Stimulated activated CD8-positive, alpha-beta memory T cell treated with anti-CD3 and anti-CD28 coated beads, Interleukin-4, amount 100 ng/mL, for 24 hours (primary cell): ENCODE measurements around the gene TSPY8.
"Not testable (repeated sequence)": the region's sequence is repeated elsewhere in the genome, so short reads cannot be mapped to it uniquely, and the experiment has no call there.

Experiments
- DNase-seq: peaks from one replicate; pipeline ENCODE4 v3.0.0-alpha.2; 2020; ENCODE audit warnings: low read depth

The TSPY8 gene

GRCh38 chrY:9357497-9357896 lies at the start of gene TSPY8:
Gene TSPY8 (plus strand): TSS chrY:9357797. CDS start chrY:9357843, 46 bp downstream.
- DNase-seq, result not testable (repeated sequence)

- DNase-seq, result no peak
These were observed 36.6 kb upstream of the TSPY8 start for GRCh38 chrY:9320996-9321395.

GRCh38 chrY:9337164-9337563 lies 20.4 kb upstream of the TSPY8 start, which contains the start of gene TSPY4:
Gene TSPY4 (plus strand): TSS chrY:9337464. CDS start chrY:9337510, 46 bp downstream.
- DNase-seq, result not testable (repeated sequence)

GRCh38 chrY:9396527-9396926 lies 38.9 kb downstream of the TSPY8 start:
- DNase-seq, result not testable (repeated sequence)

- DNase-seq, result not testable (repeated sequence)
These were observed 40.5 kb downstream of the TSPY8 start, which contains the start of gene TSPY3 for GRCh38 chrY:9398121-9398520. Gene TSPY3 (plus strand): TSS chrY:9398421. CDS start chrY:9398467, 46 bp downstream.
